Effector memory CD4-positive, alpha-beta T cell (primary cell): ENCODE results near the gene SPATA7.

Experiments
- DNase-seq, 3 donors: peaks; one replicate each; pipeline ENCODE4 v3.0.0-alpha.2; 2020
- H3K27ac ChIP-seq: 2 replicates; pipeline ENCODE4 v1.7.0; 2013; ENCODE audit warnings: mild to moderate bottlenecking, low read length, moderate library complexity; ENCODE audit not compliant: insufficient read depth, poor library complexity, severe bottlenecking
- H3K27me3 ChIP-seq: replicated peaks from 2 replicates; pipeline ENCODE4 v1.7.0; 2013; ENCODE audit warnings: mild to moderate bottlenecking, low read length; ENCODE audit not compliant: insufficient read depth, control insufficient read depth, poor library complexity, severe bottlenecking
- H3K36me3 ChIP-seq: 2 replicates; pipeline ENCODE4 v1.7.0; 2013; ENCODE audit warnings: mild to moderate bottlenecking, low read length, moderate library complexity; ENCODE audit not compliant: control insufficient read depth, insufficient read depth
- H3K4me1 ChIP-seq: 2 replicates; pipeline ENCODE4 v1.7.0; 2013; ENCODE audit warnings: low read length, mild to moderate bottlenecking; ENCODE audit not compliant: control insufficient read depth, insufficient read depth, poor library complexity, severe bottlenecking
- H3K4me3 ChIP-seq: 2 replicates; pipeline ENCODE4 v1.7.0; 2013; ENCODE audit warnings: low read length, low read depth, mild to moderate bottlenecking; ENCODE audit not compliant: insufficient read depth, poor library complexity, severe bottlenecking
- H3K9me3 ChIP-seq: 2 replicates; pipeline ENCODE4 v1.7.0; 2013; ENCODE audit warnings: mild to moderate bottlenecking, low read length, moderate library complexity; ENCODE audit not compliant: control insufficient read depth

SPATA7 gene

DNA sequence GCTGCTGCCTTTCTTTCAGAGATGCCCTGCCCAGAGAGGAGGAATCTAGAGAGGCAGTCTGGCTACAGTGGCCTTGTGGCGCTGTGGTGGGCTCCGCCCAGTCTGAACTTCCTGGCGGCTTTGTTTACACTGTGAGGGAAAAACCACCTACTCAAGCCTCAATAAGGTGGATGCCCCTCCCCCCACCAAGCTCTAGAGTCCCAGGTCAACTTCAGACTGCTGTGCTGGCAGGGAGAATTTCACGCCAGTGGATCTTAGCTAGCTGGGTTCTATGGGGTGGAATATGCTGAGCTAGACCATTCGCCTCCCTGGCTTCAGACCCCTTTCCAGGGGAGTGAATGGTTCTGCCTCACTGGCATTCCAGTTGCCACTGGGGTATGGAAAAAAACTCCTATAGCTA lies 25.6 kb downstream of the SPATA7 start:
- Histone ChIP-seq H3K9me3 (no peaks in the 10 kb centered on the region), H3K27ac (no peak overlapping the region), H3K27me3 (no peaks in the 10 kb centered on the region), H3K4me3 (no peak overlapping the region), H3K4me1 (no peaks in the 10 kb centered on the region), H3K36me3 (no peaks in the 10 kb centered on the region)
- DNase-seq: no peak

DNA sequence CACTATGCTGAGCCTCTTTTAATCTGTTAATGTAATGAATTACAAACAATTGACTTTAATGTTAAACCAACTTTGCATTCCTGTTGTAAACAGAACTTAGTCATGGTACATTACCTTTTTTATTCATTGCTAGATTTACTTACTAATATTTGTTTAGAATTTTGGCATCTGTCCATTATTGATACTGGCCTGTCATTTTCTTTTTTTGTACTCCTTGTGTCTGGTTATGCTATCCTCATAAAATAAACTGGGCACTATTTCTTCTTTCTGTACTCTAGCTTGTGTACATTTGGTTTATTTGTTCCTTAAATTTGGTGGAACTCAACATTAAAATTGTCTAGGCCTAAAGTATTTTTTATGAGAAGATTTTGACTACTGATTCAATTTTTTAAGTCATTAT lies 32.1 kb downstream of the SPATA7 start:
- Histone ChIP-seq H3K27me3 (no peaks in the 10 kb centered on the region), H3K36me3 (peaks cover 3% of the 10 kb centered on the region), H3K27ac (no peak overlapping the region), H3K9me3 (no peaks in the 10 kb centered on the region), H3K4me3 (no peak overlapping the region), H3K4me1 (no peaks in the 10 kb centered on the region)
- DNase-seq: no peak

DNA sequence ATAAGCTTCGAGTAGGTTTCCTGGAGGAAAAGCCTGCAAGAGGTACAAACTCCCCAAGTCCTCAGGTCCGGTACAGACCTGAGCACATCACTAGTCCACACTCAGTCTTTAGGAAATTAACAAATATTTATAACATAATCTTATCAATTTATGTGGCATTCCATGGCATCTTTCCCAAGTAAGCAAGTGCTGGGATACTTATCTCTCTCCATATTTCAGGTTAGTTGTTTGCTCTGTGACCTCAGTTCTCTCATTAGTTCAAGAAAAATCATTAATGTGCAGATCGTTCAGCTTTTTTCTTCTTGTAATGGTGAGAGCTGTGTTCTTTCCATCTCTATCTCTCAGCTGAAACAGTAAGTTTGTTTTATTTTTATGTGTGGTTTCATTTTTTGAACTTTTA lies 34.7 kb downstream of the SPATA7 start:
- Histone ChIP-seq H3K9me3 (no peaks in the 10 kb centered on the region), H3K27ac (no peak overlapping the region), H3K4me1 (no peaks in the 10 kb centered on the region), H3K4me3 (no peak overlapping the region), H3K36me3 (peaks cover 3% of the 10 kb centered on the region), H3K27me3 (no peaks in the 10 kb centered on the region)
- no peak for DNase-seq

DNA sequence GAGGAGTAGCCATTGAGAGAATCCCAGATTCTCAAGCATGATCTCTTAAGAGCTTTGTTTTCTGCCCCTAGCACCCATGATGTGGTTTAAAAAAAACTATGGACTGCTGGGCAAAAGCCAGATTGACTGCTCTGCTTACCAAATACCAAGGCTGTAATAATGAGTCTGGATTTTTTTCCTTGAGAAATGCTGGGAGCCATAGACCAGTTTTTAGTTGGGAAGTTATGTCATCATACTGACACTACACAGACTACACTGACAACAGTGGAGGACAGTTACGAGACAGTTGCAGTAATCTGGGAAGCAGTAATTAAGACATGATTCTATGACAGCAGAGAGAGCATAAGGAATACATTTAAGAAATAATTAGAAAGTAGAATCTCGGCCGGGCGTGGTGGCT lies 35.8 kb downstream of the SPATA7 start:
- no peak for DNase-seq
- H3K36me3 ChIP-seq: peaks cover 3% of the 10 kb centered on the region
- no peak overlapping the region for H3K27ac ChIP-seq
- H3K9me3 ChIP-seq: no peaks in the 10 kb centered on the region
- H3K4me3 ChIP-seq: no peak overlapping the region
- no peaks in the 10 kb centered on the region for H3K27me3 ChIP-seq
- H3K4me1 ChIP-seq: no peaks in the 10 kb centered on the region

DNA sequence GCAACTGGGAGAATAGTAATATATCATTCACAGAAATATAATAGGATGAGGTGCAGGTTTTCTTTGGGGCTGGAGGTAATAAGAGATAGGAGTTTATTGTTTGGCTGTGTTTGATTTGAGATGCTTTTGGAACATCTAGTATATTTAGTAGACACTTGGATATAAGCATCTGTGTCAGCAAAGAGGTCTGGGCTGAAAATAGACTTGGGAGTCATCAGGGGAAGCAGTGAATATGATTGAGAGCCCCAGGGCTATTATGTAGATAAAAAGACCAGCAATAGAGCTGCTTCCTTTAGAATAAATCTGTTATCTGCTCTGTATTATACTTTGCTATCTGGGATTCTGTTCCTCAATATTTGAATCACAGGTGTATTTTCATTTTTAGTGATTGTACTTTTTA lies 36.6 kb downstream of the SPATA7 start:
- DNase-seq: no peak
- no peaks in the 10 kb centered on the region for H3K27me3 ChIP-seq
- no peaks in the 10 kb centered on the region for H3K9me3 ChIP-seq
- no peaks in the 10 kb centered on the region for H3K4me1 ChIP-seq
- H3K4me3 ChIP-seq: no peak overlapping the region
- no peak overlapping the region for H3K27ac ChIP-seq
- peaks cover 3% of the 10 kb centered on the region for H3K36me3 ChIP-seq

DNA sequence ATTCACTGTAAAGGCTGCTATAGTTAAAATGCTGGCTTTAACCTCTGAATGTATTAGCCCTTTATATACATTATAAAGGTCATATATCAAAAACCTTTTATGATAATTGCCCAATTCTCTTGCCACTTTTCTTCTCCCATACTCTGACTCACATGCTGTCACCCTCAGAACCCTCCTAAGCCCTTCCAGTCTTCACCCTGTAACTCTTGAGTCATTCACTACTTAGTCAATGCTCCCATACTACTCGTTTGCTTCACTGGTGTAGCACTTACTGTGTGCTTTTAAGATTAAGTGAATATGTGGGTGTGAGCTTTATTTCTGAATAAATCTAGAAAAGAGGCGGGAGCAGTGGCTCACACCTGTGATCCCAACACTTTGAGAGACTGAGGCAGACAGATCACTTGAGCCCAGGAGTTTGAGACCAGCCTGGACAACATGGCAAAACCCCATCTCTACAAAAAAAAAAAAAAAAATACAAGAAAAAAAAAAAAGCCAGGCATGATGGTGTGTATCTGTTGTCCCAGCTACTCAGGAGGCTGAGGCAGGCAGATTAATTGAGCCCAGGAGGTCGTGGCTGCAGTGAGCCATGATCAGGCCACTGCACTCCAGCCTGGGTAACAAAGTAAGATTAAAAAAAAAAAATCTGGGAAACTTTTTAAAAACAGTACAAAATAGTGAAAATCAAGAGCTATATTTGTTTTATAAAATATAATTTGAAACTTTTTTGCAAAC lies 37.6 kb downstream of the SPATA7 start:
- Histone ChIP-seq H3K4me3 (no peak overlapping the region), H3K36me3 (no peaks in the 10 kb centered on the region), H3K4me1 (no peaks in the 10 kb centered on the region), H3K27ac (no peak overlapping the region), H3K27me3 (no peaks in the 10 kb centered on the region), H3K9me3 (no peaks in the 10 kb centered on the region)
- DNase-seq: no peak

DNA sequence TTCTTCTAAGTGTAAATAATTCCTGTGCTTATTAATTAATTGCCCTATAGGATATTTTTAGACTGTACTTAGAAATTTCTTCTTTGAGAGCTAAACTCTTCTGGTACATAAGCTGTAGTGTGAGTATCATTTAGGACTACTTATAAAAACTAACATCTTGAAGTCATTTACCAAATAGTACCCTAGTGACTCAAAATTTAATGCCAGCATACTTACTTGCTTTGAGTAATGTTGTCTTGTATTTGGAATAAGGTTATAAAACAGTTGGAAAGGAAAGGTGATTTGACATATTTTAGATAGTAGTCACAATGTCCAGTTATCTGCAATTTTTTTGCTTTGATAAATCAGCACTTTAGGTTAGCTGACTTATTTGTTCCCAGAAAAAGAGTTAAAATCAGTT lies 39.1 kb downstream of the SPATA7 start:
- H3K4me1 ChIP-seq: no peaks in the 10 kb centered on the region
- no peak overlapping the region for H3K4me3 ChIP-seq
- DNase-seq: no peak
- H3K36me3 ChIP-seq: no peaks in the 10 kb centered on the region
- no peaks in the 10 kb centered on the region for H3K9me3 ChIP-seq
- no peak overlapping the region for H3K27ac ChIP-seq
- H3K27me3 ChIP-seq: no peaks in the 10 kb centered on the region

DNA sequence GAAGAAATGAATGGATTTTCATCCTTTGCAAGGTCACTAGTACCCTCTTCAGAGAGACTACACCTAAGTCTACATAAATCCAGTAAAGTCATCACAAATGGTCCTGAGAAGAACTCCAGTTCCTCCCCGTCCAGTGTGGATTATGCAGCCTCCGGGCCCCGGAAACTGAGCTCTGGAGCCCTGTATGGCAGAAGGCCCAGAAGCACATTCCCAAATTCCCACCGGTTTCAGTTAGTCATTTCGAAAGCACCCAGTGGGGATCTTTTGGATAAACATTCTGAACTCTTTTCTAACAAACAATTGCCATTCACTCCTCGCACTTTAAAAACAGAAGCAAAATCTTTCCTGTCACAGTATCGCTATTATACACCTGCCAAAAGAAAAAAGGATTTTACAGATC lies 40.8 kb downstream of the SPATA7 start:
- Histone ChIP-seq H3K36me3 (no peaks in the 10 kb centered on the region), H3K4me3 (no peak overlapping the region), H3K27ac (no peak overlapping the region), H3K27me3 (no peaks in the 10 kb centered on the region), H3K9me3 (no peaks in the 10 kb centered on the region), H3K4me1 (no peaks in the 10 kb centered on the region)
- no peak for DNase-seq

DNA sequence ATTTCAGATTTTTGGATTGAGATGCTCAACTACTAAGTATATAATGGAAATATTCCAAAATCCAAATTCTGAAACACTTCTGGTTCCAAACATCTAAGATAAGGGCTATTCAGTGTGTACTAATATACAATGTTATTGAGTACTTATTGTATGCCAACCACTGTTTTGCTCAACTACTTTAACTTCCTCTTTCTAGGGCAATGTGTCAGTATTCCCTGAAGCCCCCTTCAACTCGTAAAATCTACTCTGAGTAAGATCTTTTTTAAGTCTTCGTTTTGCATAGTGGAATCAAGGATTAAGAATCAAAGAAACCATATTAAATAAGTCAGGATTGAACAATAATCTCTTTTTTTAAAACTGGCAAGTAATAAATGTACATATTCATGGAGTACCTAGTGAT lies 45.5 kb downstream of the SPATA7 start:
- Histone ChIP-seq H3K36me3 (no peaks in the 10 kb centered on the region), H3K27ac (no peak overlapping the region), H3K27me3 (no peaks in the 10 kb centered on the region), H3K4me3 (no peak overlapping the region), H3K4me1 (no peaks in the 10 kb centered on the region), H3K9me3 (no peaks in the 10 kb centered on the region)
- no peak for DNase-seq

DNA sequence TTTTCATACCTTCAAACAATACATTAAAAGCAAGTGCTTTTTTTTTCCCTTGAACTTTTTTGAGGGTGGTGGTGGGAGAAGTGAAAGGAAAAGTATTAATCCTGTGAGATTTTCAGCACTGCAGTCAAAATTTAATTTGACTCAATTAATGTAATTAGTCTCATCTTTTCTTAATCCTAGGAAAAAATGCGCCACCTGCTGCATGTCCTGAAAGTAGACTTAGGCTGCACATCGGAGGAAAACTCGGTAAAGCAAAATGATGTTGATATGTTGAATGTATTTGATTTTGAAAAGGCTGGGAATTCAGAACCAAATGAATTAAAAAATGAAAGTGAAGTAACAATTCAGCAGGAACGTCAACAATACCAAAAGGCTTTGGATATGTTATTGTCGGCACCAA lies 52.2 kb downstream of the SPATA7 start:
- Histone ChIP-seq H3K27me3 (no peaks in the 10 kb centered on the region), H3K36me3 (no peaks in the 10 kb centered on the region)
- DNase-seq: no peak

More for the DNA sequence above, 52.2 kb downstream of the SPATA7 start:
- H3K9me3 ChIP-seq: no peaks in the 10 kb centered on the region
- no peak overlapping the region for H3K27ac ChIP-seq
- H3K4me3 ChIP-seq: no peak overlapping the region
- H3K4me1 ChIP-seq: no peaks in the 10 kb centered on the region
